HuH-7 (cell line): ENCODE results near the gene FOXJ3.

Experiments
- DNase-seq: peaks from one replicate; pipeline ENCODE4 v3.0.0; 2011; ENCODE audit warnings: low spot score

FOXJ3 gene

DNA sequence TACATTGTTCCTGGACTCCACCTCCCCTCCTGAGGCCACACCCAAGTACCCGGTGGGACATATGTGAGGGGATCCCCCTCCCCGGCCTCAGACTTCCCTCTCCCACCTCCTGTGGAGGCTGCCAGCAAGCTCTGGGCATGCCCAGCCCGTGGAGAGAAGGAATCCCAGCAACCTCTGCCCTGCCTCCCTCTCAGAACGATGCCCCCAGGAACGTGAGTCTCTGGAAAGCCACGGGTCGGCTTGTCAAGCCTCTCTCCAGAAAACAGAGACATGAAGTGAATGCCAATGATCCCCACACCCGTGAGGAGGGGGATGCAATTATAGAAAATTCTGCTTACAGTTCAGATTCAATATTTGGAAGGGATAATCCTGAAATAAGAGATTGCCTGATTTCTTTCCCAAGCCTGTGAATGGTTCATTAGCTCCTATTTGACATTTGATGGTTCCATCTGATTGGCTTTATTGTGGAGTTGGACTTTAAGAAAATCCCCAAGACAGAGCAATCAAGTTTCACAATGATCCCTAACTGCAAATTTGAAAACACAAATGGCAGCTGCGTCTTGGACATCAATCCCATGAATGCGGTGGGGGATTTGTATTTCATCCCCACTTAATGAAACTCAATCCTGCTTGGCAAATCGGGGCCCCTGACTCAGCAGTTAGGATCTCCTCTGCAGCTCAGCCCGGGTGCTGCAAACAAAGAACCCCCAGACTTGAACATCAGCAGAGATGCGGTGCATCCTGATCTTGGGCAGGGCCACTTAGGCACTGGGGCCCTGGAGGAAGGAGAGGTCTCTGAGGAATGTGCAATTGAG is 190.9 kb downstream of the FOXJ3 start:
- no peak for DNase-seq

GRCh38 chr1:42142894-42143675 is 191.9 kb downstream of the FOXJ3 start:
- no peak for DNase-seq

- no peak for DNase-seq
Observed at GRCh38 chr1:42141978-42142377, 193.1 kb downstream of the FOXJ3 start.

DNA sequence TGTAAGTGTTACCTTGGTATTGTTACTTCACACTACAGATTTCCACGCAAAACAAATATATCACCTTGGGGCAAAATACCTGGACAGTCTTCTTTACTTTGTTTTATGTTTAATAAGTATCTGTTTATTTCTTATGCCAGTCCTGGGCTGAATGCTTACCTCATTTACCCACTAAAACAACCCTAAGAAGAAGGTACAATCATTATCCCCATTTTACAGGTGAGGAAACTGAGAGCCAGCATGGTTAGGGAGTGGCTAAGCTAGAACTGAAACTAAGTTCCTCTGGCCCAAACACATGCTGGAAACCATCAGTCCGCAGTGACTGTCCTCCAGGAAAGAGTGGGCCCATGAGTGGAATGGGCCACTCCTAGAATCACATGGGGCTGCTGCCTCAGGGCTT is 194.8 kb downstream of the FOXJ3 start:
- DNase-seq = no peak

GRCh38 chr1:42139444-42139843 is 195.6 kb downstream of the FOXJ3 start:
- no peak for DNase-seq

DNA sequence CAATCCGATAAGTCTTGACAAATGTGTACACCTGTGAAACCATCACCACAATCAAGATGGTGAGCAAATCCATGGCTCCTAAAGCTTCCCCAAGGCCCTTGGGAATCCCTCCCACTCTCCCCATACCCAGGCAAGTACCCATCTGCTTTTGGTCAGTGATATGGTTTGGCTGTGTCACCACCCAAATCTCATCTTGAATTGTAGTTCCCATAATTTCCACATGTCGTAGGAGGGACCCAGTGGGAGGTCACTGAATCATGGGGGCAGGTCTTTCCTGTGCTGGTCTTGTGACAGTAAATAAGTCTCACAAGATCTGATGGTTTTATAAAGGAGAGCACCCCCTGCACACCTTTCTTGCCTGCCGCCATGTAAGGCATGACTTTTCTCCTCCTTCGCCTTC is 196.4 kb downstream of the FOXJ3 start:
- DNase-seq = no peak

- no peak for DNase-seq
Observed at GRCh38 chr1:42137766-42138165, 197.3 kb downstream of the FOXJ3 start.

GRCh38 chr1:42136466-42136865 is 198.6 kb downstream of the FOXJ3 start:
- no peak for DNase-seq

- no peak for DNase-seq
Observed at GRCh38 chr1:42135426-42135825, 199.6 kb downstream of the FOXJ3 start.

DNA sequence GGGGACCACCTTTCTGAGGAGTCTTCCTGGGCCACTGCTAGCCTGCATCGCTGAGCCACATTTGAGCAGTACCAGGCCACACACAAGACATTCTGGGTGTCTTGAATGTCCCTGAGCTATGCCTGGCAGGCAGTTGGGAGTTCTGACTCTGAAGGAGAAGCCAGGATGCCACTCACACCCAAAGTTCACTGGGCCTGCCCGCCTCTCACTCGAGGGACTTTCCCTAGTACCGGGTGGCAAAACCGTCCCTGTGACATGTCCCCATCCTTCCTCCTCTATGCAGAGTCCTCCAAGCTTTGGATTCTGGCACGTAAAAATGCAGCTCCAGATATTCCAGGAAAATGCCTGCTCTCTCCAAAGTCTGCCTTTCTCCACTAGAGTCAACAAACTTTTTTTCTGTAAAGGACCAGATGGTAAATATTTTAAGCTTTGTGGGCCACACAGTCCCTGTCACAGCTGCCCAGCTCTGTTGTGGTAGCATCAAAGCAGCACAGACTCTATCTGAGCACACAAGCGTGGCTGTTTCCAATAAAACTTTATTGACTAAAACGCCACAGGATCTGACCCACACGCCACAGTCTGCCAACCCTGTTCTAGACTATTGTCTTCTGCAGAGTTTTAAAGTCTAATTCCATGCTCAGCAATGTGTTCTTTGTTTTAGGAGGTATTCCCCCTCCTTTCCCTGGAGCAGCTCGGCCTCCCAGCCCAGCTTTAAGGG is 201.1 kb downstream of the FOXJ3 start:
- DNase-seq = no peak

- DNase-seq = no peak
Observed at GRCh38 chr1:42133390-42133789, 201.6 kb downstream of the FOXJ3 start.

- no peak for DNase-seq
Observed at GRCh38 chr1:42130061-42130660, 204.9 kb downstream of the FOXJ3 start.

DNA sequence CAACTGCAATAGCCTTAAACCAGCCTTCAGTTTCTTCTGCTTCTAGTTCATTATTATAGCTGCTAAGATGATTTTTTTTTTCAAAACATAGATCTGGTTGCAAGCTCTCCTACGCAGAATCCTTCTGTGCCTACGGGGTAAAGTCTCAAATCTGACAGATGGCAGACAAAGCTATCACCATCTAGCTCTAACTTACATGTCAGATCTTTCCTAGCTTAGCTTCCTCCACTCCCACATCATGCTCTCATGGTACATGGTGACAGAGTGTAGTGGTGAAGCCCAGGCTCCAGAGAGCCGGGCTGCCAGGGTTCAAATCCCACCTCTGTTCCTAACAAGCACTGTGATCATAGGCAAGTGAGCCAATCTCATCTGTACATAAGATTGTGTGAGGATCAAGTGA is 206.1 kb downstream of the FOXJ3 start:
- no peak for DNase-seq

GRCh38 chr1:42128499-42128898 is 206.5 kb downstream of the FOXJ3 start:
- no peak for DNase-seq

DNA sequence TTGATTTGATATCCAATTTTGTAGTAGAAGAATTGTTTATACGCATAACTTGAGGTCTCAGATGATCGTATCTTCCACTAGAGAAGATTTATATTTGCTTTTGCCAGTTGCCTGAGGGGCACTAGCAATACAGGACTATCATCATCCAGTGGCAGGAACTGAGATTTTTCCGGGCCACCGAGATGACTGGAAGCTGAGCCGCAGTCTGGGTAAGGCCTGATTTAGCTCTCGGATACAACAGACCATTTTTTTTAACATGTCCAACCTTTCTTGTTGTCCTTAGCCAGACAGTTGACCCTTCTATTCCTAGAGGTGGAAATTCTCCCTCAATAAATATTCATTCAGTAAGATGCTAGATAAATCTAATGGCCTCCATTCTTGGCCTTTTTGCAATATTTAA is 207.3 kb downstream of the FOXJ3 start:
- DNase-seq = no peak
